Right ventricle myocardium inferior (tissue), 1 donor: ENCODE measurements around the gene MAPKAP1. TPM values are rescaled to one million over a fixed set of nuclear protein-coding genes. Genes with fewer than 3 reads are reported as not detected.

Experiments
- ATAC-seq: fragments of 200-7000 bp; cut with Tn5 transposase; one replicate; pipeline ENCODE4 v1.9.1; 2020; ENCODE audit warnings: mild to moderate bottlenecking, moderate library complexity
- DNase-seq: peaks from one replicate; pipeline ENCODE4 v3.0.0; 2021; ENCODE audit errors: missing footprints
- intact Hi-C: fragments of 100-400 bp; cut with DNase I; formaldehyde crosslinking; loops from one replicate; pipeline ENCODE4 v1.11.0; 2022
- total RNA-seq: library from RNA; stranded (reverse); fragmentation: NEBNext Ultra II Directional; extraction: Animal tissue kit (Norgen Biotek cat#: 25700); gene quantifications from one replicate; pipeline ENCODE4 v1.2.1, GENCODE V29; 2021
- donor health status: DM: no; HTN: yes; CAD: no; lungs with severe emphysema.

Gene MAPKAP1
- total RNA-seq, 1 donor from 2014 or later = 122 TPM

DNA sequence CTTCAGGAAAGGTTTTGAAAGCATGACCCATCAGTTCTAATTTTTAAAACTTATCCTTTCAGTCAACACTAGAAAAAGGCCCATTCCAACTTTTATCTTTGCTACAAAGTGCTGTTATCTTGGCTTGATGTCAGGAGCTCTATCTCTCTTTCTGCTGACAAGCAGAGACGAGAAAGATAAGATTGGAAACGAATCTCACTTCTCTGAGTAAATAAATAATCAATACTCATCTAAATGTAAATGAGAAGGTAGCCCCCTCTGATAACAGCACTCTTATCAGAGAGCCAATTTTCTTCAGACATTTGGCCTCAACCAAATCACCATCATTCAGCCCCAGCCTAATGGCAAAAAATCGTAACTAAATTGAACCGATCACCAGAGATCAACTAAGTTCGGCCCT is 191.7 kb downstream of the MAPKAP1 start:
- ATAC-seq = no peak
- no peak for DNase-seq
- intact Hi-C loops = no loop called here

DNA sequence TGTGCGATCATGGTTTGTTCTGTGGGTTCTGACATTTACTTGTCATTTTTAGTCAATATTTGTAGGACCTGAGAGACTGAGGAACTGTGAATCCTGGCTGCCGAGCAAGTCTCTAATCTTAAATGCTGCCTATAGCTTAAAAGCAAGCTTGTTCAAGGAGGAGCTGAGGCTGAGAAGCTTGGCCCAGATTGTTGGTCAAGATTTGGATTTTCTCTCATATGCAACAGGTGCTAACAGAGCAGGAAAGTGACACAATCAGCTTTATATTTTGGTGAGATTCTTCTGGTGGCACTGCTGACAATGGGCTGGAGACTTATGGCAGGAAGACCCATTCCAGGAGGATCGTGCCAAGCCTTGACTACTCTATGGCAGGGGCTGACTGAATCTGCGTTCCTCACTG is 192.5 kb downstream of the MAPKAP1 start:
- intact Hi-C loops = loop anchor here (5.0 kb wide), 2 partner anchors 33 to 42 kb away; no protein-coding TSS in a partner anchor
- ATAC-seq (no peak), DNase-seq (no peak)

DNA sequence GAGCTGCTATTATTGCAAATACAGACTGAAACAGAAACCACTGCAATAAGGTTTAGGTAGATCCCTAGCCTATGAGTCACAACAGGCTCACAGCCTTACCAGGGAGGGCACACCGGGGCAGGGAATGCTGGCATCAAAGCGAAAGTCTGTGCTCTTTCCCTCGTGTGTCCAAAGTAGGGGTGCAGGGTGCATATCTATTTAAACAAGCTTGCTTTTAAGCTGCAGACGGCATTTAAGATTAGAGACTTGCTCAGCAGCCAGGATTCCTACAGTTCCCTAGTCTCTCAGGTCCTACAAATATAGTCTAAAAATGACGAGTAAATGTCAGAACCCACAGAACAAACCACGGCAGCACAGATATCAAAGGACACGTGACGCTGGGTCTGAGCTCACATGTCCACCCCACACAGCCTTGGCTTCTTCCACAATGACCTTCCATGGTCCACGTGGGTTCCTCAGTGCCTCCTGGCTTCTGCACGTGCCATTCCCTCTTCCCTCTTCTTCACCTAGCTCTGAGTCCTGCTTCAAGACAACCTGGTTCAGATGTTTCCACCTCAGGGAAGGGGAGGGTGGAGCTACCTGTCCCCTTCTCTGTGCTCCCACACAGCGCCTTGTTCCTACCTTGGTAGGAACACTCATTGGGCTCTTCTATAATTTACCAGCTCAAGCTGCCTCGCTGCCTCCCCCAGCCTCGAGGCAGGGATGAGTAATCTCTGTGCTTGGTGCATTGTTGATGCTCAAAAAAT is 193.2 kb downstream of the MAPKAP1 start:
- DNase-seq (no peak), ATAC-seq (peak; percentile 76)
- intact Hi-C loops = loop anchor here (5.0 kb wide), 2 partner anchors 33 to 42 kb away; no protein-coding TSS in a partner anchor

DNA sequence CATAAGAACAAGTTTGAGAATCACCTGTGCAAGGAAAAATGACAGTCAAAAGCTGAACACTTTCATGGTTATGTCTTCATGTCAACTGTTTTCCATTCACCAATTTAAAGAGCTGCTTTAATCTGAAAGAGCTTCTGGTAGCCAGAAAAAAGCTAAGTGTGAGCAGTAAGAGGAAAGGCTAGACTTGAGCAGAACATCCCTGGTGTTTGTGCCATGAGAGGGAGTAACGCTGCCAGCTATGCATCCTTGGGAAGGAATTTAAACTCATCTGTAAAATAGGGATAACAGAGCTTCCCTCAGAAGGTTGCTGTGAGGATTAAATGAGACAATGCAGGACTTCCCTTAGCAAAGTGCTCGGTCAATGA is 193.7 kb downstream of the MAPKAP1 start:
- intact Hi-C loops = loop anchor here (5.0 kb wide), 2 partner anchors 34 to 41 kb away; no protein-coding TSS in a partner anchor
- DNase-seq (no peak), ATAC-seq (peak; percentile 5)

DNA sequence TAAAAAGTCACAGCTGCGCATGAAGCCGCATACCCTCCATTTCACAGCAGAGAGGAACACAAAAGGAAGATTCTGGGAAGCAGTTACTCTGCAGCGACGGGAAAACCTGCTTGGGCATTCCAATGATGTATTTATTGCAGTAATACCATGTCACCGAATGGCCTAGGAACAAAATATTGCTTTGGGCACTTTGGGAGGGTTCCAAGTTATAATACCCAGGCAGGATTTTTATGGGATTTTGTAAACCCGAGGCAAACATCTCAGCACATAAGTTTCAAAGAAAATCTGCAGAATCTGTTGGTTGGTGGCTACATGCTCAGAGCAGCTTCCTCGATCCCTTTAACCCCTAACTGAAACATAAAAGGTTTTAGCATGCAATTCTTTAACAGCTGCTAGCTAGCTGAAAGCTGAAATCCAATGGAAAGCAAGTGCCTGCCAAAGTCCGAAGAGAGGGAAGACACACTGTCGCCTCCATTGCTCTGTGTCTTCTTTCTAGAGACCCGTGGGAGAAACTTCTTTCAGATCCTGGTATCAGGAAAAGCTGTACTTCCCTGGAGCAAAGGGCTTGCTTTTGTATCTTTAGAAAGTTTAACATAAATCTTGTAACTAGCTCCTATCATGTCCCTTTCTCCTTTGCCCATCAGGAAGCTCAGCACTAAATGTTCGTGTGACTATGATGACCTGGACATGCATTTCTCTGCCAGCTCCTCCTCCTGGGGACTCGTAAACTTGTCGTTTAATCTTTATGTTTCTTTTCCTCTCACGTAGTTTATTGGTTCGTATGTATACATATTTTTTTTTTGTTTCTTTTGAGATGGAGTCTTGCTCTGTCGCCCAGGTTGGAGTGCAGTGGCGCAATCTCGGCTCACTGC is 195.0 kb downstream of the MAPKAP1 start:
- intact Hi-C loops = loop anchor here (1.0 to 5.0 kb wide), 3 partner anchors 26 to 40 kb away; no protein-coding TSS in a partner anchor
- DNase-seq (no peak), ATAC-seq (no peak)

DNA sequence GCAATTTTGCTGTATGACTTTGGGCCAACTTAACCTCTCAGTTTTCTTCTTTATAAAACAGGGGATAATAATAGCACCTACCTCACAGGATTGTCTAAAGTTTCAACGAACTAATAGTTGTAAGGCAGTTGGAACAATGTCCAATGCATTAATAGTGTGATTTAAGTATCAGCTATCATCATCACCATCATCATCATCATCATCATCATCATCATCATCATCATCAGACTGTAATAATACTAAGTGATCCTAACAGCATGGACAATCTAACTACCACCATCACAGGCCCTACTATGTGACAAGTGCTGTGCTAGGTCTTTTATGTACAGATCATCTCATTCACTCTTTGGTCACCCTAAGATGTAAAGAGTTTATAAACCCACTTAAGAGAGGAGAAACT is 196.0 kb downstream of the MAPKAP1 start:
- DNase-seq (no peak), ATAC-seq (no peak)
- intact Hi-C loops = loop anchor here (1.0 to 5.0 kb wide), 3 partner anchors 25 to 39 kb away; no protein-coding TSS in a partner anchor

DNA sequence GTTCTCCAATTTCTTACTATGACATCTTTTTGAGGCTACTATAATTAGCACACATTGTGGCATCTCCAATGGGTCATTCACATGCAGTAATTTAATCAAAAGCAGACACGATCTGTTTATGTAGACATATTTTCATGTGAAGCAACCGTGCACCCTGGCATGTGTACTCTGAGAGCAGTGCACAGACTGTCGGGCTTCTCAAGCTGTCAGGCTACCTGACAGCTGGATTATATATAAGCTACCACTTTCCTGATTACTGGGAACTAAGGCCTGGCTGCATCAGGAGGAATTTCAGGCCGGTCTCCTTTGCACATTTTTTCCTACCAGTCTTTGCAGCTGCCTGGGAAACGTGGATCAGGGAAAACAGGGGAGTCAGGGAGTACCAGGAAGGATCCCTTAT is 197.5 kb downstream of the MAPKAP1 start:
- ATAC-seq = no peak

DNA sequence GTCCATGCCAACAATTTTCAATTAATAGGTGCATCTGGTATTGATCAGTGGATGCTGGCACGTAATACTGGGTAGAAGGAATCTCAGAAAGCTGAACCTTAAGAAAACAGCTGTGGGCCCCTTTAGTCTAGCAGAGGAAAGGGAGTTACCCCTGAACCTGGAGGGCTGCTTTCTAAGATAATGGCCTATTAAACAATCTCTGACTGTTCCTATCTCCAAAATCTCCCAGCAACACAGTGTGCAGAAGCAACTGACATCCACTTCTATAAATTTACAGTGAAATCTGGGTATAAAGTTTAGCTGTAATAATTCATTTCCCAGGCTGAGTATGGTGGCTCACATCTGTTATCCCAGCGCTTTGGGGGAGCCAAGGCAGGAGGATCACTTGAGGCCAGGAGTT is 198.8 kb downstream of the MAPKAP1 start:
- no peak for ATAC-seq
- intact Hi-C loops = no loop called here
- DNase-seq = no peak

More for the DNA sequence above, 197.5 kb downstream of the MAPKAP1 start:
- intact Hi-C loops = no loop called here
- DNase-seq = no peak

DNA sequence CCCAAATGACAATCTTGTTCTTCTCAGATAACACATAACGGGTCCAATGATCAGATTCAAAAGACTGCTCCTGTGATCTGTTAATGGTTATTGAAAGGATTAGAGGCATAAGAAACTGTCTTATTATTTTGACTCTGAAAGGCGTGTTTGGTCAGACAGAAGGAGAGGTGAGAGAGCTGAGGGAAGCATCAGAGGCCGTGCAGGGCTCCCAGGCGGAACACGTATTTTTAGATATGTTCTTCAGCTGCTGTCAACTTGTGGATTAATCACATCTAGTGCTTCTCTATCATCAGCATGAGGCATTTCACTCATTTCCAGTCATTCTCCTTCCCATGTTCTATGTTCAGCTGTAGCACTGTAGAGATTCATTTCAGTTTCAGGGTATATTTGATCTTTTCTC is 199.8 kb downstream of the MAPKAP1 start:
- intact Hi-C loops = no loop called here
- peak; percentile 46 for ATAC-seq
- DNase-seq = no peak

DNA sequence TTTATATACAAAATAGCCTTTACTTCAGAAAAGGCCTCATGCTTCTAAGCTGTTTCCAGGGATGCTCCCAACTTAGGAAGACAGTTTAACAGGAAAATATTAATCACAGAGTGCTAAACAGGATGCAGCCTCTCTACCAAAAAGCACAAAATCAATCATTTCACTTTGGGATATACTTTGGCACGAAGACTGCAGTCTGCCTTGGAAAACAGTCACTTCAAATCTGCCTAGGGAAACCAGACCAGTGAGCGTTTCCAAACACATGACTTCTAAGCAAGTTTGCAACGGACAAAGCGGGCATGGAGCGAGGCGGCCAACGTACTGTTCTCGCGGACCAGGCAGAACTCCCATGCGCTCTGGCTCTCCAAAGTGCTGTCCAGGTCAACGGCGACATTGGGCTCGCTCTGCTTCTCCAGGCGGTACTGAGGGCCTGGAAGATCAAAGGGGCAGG is 201.0 kb downstream of the MAPKAP1 start:
- DNase-seq = peak; percentile 70

DNA sequence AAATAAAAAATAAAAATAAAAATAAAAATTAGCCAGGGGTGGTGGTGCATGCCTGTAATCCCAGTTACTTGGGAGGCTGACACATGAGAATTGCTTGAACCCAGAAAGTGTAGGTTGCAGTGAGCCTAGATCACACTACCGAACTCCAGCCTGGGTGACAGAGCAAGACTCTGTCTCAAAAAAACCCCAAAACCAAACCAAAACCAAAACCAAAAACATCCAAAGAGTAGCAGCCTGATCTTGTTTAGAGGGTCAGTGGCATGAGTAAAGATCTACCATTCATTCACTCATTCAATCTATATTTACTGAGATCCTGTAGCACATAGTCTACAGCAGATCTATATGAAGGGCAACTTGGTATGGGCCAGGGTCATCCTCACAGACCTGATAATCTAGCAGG is 202.4 kb downstream of the MAPKAP1 start:
- DNase-seq (no peak), ATAC-seq (no peak)
- intact Hi-C loops = no loop called here

More for the DNA sequence above, 201.0 kb downstream of the MAPKAP1 start:
- intact Hi-C loops = no loop called here
- peak; percentile 49 for ATAC-seq

DNA sequence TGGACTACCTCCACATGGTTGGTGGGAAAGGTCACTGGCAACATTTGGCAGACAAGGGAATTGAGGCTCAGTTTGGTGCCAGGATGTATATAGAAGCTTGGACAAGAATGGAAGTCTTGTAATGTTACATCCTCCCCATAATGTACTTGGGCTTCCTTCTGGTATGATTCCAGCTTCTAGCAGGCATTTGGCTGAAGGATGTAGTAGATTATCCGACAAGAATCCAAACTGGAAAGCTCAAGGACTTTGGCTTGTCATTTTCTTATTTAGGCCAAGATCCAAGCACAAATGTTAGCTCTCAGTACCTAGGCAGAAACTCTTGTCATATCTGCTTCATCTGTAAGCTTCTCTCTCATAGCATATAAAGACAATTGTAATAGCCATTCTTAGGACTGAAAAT is 209.1 kb downstream of the MAPKAP1 start:
- intact Hi-C loops = no loop called here
- DNase-seq = no peak
- ATAC-seq = no peak

DNA sequence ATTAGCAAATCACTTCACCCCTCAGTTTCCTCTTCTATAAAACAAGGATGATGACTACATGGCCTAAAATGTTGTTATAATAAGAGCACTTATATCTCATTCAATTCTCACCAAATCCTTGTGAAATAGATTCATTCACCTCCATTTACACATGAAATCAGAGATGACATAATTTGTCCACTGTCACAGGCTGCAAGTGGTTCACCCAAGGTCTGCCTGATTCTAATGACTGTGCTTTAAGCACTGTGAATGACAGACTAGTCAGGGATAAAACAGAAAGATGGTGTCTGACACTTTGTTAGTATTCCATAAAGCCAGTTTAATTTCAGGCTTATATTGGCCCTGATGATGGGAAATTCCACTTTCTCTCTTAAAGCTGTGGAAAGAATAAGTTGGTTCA is 209.5 kb downstream of the MAPKAP1 start:
- no peak for DNase-seq
- intact Hi-C loops = no loop called here
- no peak for ATAC-seq

DNA sequence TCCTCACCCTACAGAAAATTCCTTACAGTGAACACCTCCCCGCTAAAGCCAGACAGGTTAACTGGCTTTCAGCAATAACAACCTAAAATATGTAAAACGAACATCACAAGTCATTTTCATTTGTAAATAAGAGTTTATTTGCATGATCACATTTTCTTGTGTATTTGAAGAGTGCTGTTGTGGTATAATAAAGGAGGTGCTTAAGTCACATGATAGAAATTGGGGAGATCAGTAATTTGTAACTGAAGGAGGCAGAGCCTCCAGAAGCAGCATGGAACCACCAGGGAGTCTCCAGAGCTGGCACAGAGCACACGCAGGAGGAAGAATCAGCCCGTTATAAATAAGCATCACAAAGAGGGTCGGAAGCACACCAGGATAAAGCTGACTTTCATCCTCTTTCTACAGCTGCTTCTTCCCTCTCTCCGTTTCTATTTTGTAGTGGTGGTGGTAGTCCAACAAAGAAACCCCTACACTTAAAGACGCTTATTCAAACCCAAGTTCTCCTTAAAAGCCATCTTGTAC is 210.6 kb downstream of the MAPKAP1 start:
- ATAC-seq (no peak), DNase-seq (no peak)
- intact Hi-C loops = no loop called here

DNA sequence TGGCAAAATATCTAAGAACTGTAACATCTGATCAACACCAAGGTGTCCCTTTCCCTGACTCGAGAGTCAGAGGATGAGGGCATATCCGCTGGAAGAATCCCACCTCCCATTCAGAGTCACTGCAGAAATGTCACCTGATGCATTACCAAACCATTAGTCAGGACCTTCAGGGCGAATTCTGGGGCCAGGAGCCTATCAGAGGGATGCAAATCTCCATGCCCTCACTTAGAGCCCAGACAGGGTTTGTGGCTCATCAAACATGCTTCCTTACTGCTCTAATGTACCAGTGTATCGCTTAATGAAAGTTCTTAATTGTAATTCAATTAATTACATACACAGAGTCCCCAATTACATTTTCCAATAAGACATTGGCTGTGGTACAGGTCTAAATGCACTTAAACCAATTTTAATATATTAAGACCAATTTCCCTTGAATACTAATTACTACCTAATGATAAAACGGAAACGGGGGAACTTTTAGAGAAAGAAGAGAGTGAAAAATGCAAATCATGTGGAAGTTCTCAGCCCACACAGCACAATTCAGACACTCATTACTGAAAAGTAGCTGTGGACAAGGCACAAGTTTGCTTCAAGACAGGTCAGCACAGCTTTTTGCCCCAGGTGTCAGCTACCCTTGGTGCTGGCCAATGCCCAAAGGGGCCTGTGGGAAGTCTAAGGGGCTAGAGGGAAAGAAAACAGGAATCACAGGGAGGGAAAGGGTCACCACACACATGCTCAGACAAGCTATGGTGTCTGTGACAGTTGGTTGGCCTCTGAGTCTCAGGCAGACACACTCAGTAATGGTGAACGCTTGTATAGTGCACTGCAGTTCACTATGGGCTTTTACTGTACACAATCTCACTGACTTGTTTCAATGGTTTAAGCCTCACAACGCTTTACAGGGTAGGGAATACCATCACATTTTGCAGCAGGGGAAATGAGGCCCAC is 211.6 kb downstream of the MAPKAP1 start:
- DNase-seq (no peak), ATAC-seq (no peak)
- intact Hi-C loops = no loop called here

DNA sequence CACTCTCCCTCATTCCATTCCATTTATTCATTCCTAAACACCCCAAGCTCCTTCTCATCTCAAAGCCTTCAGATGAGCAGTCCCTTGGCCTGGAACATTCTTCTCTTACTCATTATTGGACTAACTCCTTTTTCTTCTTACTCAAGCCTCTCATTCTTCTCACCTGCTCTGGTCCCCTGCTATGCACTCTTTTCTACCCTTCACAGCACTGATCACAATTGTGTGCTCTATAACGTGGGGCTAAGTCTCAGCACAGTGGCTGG is 212.4 kb downstream of the MAPKAP1 start:
- intact Hi-C loops = no loop called here
- DNase-seq (no peak), ATAC-seq (no peak)

DNA sequence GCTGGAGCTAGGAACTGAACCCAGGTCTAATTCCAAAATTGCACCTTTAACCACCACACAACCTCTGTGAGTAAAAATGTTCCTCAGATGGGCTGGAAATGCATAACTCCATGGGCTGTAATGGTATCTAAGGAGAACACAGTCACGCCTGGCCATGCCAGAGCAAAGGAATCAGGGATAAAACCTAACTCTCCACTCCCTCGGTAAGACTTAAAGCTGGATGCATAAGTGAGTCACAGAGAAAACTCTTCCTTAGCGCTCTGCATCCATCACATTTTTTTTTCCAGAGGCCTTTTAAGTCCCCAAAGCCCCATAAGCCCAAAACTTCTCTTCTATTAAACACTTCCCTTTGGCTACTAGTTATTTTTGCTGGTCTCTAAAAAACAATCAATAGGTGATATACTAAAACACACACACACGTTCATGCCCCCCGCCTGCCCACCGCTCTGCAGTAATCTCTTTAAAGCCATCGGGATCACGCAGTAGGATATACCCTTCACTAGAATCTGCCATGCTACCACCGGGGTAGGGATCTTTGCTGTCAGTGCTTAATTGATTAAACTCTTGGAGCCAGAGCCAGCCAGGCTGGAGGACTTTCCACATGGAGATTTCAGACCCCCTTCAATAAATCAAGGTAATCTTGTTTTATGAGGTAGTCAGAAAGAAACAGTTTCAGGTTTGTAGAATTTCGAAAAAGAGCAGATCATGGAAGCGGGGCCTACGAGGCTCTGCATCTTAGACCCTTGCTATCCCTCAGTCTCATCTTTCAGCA is 212.9 kb downstream of the MAPKAP1 start:
- intact Hi-C loops = no loop called here
- ATAC-seq (no peak), DNase-seq (no peak)

DNA sequence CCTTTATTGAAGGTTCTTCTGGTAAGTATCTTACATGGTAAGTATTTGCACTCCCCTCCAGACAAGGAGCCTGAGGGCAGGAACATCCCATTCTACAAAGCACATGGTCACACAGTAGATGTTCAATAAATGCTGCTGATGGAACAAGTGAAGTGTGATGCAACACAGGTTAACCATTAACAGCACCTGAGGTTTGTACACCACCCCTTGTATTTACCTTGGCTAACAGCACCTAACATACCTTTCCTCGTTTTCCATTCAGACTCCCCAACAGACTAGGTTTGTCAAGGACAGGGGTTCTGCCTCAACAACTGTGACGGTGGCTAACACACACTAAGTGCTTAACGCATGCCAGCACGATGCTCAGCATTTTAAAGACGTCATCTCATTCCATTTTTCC is 213.6 kb downstream of the MAPKAP1 start:
- ATAC-seq = no peak
- intact Hi-C loops = no loop called here
- DNase-seq = no peak
